IMR-90 (cell line): ENCODE data around the gene RTP4. TPM values are rescaled to one million over a fixed set of nuclear protein-coding genes. Genes with fewer than 3 reads are reported as not detected.
"Not testable (repeated sequence)": the region's sequence is repeated elsewhere in the genome, so short reads cannot be mapped to it uniquely, and the experiment has no call there.

ENCODE experiments used
- ATAC-seq: fragments of 200-7000 bp; cut with Tn5 transposase; 2 replicates; pipeline ENCODE4 v1.9.1; 2020; ENCODE audit warnings: low read depth, mild to moderate bottlenecking, moderate library complexity
- BruUV-seq: library from RNA; stranded (reverse); fragments of 400-500 nt; replicated peaks from 2 replicates; lab custom pipeline; 2021; lab: Mats Ljungman, UMichigan
- CTCF ChIA-PET: fragments of 300-600 bp; formaldehyde crosslinking; extraction: SDS; loops from one replicate; lab custom pipeline; 2021; ENCODE audit warnings: antibody characterized with exemption; lab: Yijun Ruan, JAX
- POLR2A ChIA-PET: fragments of 300-600 bp; sonication (Branson Sonifier 250); formaldehyde crosslinking; loops from one replicate; lab custom pipeline; 2022; ENCODE audit warnings: antibody characterized with exemption; ENCODE audit not compliant: unreplicated experiment; lab: Charles Lee
- DNase-seq: peaks from one replicate; pipeline ENCODE4 v3.0.0; 2013
- H2AFZ ChIP-seq: replicated peaks from 2 replicates; pipeline ENCODE3; 2013; ENCODE audit warnings: low read length, mild to moderate bottlenecking; ENCODE audit not compliant: poor library complexity
- H2AK5ac ChIP-seq: 2 replicates; pipeline ENCODE4 v1.6.1; 2013; ENCODE audit warnings: low read depth, low read length, inconsistent platforms
- H2AK9ac ChIP-seq: replicated peaks from 2 replicates; pipeline ENCODE3; 2013; ENCODE audit warnings: mild to moderate bottlenecking, low read depth, low read length, moderate library complexity; ENCODE audit not compliant: poor library complexity
- H2BK120ac ChIP-seq: 2 replicates; pipeline ENCODE4 v1.6.1; 2013; ENCODE audit warnings: low read depth, low read length, inconsistent platforms
- H2BK15ac ChIP-seq: 3 replicates; pipeline ENCODE4 v1.6.1; 2013; ENCODE audit warnings: low read depth, low read length, inconsistent platforms
- H2BK20ac ChIP-seq: 2 replicates; pipeline ENCODE4 v1.6.1; 2013; ENCODE audit warnings: low read depth, mild to moderate bottlenecking, inconsistent platforms, low read length, moderate library complexity
- H2BK5ac ChIP-seq: 2 replicates; pipeline ENCODE4 v1.6.1; 2013; ENCODE audit warnings: mild to moderate bottlenecking, low read depth, low read length, inconsistent platforms; ENCODE audit not compliant: poor library complexity, severe bottlenecking
- H3K14ac ChIP-seq: replicated peaks from 2 replicates; pipeline ENCODE4 v1.6.1; 2013; ENCODE audit warnings: low read depth, low read length, inconsistent platforms
- H3K18ac ChIP-seq: 2 replicates; pipeline ENCODE4 v1.6.1; 2013; ENCODE audit warnings: low read depth, low read length, control low read depth
- H3K23ac ChIP-seq: 2 replicates; pipeline ENCODE4 v1.6.1; 2013; ENCODE audit warnings: low read depth, low read length, inconsistent platforms
- H3K27ac ChIP-seq: 2 replicates; pipeline ENCODE4 v1.5.1; 2013; ENCODE audit warnings: mild to moderate bottlenecking, control low read depth, low read length; ENCODE audit not compliant: insufficient read depth
- H3K27me3 ChIP-seq: 2 replicates; pipeline ENCODE4 v1.6.1; 2013; ENCODE audit warnings: low read length; ENCODE audit not compliant: control insufficient read depth, insufficient read depth
- H3K36me3 ChIP-seq: 2 replicates; pipeline ENCODE4 v1.6.1; 2013; ENCODE audit warnings: low read length, mixed read lengths; ENCODE audit not compliant: control insufficient read depth, insufficient read depth
- H3K4ac ChIP-seq: 2 replicates; pipeline ENCODE4 v1.6.1; 2013; ENCODE audit warnings: low read depth, low read length, inconsistent platforms
- H3K4me1 ChIP-seq: 2 replicates; pipeline ENCODE4 v1.6.1; 2013; ENCODE audit warnings: low read length, mixed read lengths; ENCODE audit not compliant: control insufficient read depth, insufficient read depth
- H3K4me2 ChIP-seq: 2 replicates; pipeline ENCODE4 v1.6.1; 2013; ENCODE audit warnings: low read depth, mild to moderate bottlenecking, control low read depth, low read length, moderate library complexity
- H3K4me3 ChIP-seq: 2 replicates; pipeline ENCODE4 v1.5.1; 2013; ENCODE audit warnings: low read depth, mild to moderate bottlenecking, control low read depth, low read length, moderate library complexity; ENCODE audit not compliant: insufficient read depth
- H3K56ac ChIP-seq: 2 replicates; pipeline ENCODE4 v1.6.1; 2013; ENCODE audit warnings: low read length, inconsistent platforms; ENCODE audit not compliant: insufficient read depth; ENCODE audit errors: extremely low read depth
- H3K79me1 ChIP-seq, 2 experiments: 2 replicates each; pipeline ENCODE4 v1.6.1; 2013; ENCODE audit warnings: low read length in 2 of 2, inconsistent platforms in 1 of 2, low read depth in 1 of 2
- H3K9ac ChIP-seq: 2 replicates; pipeline ENCODE4 v1.6.1; 2013; ENCODE audit warnings: low read depth, low read length, control low read depth
- H3K9me1 ChIP-seq: 2 replicates; pipeline ENCODE4 v1.6.1; 2013; ENCODE audit warnings: low read length, inconsistent platforms; ENCODE audit not compliant: insufficient read depth
- H3K9me3 ChIP-seq: 2 replicates; pipeline ENCODE4 v1.6.1; 2013; ENCODE audit warnings: low read length; ENCODE audit not compliant: control insufficient read depth, insufficient read depth
- H4K20me1 ChIP-seq: 2 replicates; pipeline ENCODE4 v1.6.1; 2013; ENCODE audit warnings: low read length, inconsistent platforms; ENCODE audit not compliant: insufficient read depth
- H4K5ac ChIP-seq: 2 replicates; pipeline ENCODE4 v1.6.1; 2013; ENCODE audit warnings: mild to moderate bottlenecking, low read depth, low read length, control low read depth
- H4K8ac ChIP-seq, 2 experiments: 2 replicates each; pipeline ENCODE4 v1.6.1; 2013; ENCODE audit warnings: low read depth in 2 of 2, low read length in 2 of 2, control low read depth in 1 of 2, inconsistent platforms in 1 of 2
- H4K91ac ChIP-seq: 2 replicates; pipeline ENCODE4 v1.6.1; 2013; ENCODE audit warnings: low read depth, low read length, inconsistent platforms; ENCODE audit not compliant: insufficient read depth
- WGBS, 2 experiments: methylation state at CpG; one replicate each; pipeline versions ENCODE4 v1.1.5 to v1.1.7; 2013; ENCODE audit warnings: missing lambda C conversion rate in 2 of 2; ENCODE audit not compliant: insufficient read length in 1 of 2; ENCODE audit errors: extremely low coverage in 2 of 2; 5-methylcytosine and 5-hydroxymethylcytosine counted together
- dilution Hi-C: fragments of 300-500 bp; cut with HindIII; formaldehyde crosslinking; loops from one replicate; pipeline ENCODE4 v1.14.3; 2018; ENCODE audit warnings: low sequenced_read_pairs; ENCODE audit not compliant: unreplicated experiment
- in situ Hi-C: fragments of 300-500 bp; cut with MboI; formaldehyde crosslinking; loops from 3 replicates; pipeline ENCODE4 v1.14.3; 2019; ENCODE audit warnings: low sequenced_read_pairs, inconsistent platforms, mixed read lengths
- intact Hi-C: fragments of 100-400 bp; cut with micrococcal nuclease; formaldehyde crosslinking; loops from 2 replicates; pipeline ENCODE4 v1.10.0; 2022
- polyA plus RNA-seq, 3 experiments: library from polyadenylated mRNA; depleted of rRNA; stranded (reverse); fragments of >200 nt; gene quantifications; 2 replicates each; pipeline ENCODE4 v1.2.3, GENCODE V29; 2012; ENCODE audit warnings: low replicate concordance in 1 of 3
- total RNA-seq: library from RNA; depleted of rRNA; stranded (reverse); fragments of >200 nt; gene quantifications from 2 replicates; pipeline ENCODE4 v1.2.3, GENCODE V29; 2012; rRNA removed

Gene RTP4
- total and polyA plus RNA-seq, 2 of the 4 experiments (the other 2 are of a cell fraction): not detected

- H3K27ac ChIP-seq, H3K4ac ChIP-seq, H4K8ac ChIP-seq, H3K79me1 ChIP-seq, intact Hi-C loops, DNase-seq, H3K4me3 ChIP-seq, H3K36me3 ChIP-seq, H3K18ac ChIP-seq, H2BK20ac ChIP-seq, H2BK5ac ChIP-seq, H3K9me1 ChIP-seq, BruUV-seq, H2AK5ac ChIP-seq, ATAC-seq, H3K9ac ChIP-seq, H2AFZ ChIP-seq, H3K4me2 ChIP-seq, H3K27me3 ChIP-seq, H2BK15ac ChIP-seq, H3K9me3 ChIP-seq, H3K56ac ChIP-seq, POLR2A ChIA-PET, H4K20me1 ChIP-seq, H4K5ac ChIP-seq, H2AK9ac ChIP-seq, H4K91ac ChIP-seq, H2BK120ac ChIP-seq, CTCF ChIA-PET, in situ Hi-C loops, dilution Hi-C loops, H3K23ac ChIP-seq, H3K14ac ChIP-seq, H3K4me1 ChIP-seq: not testable (repeated sequence)
- WGBS, 2 experiments: no CpG with 5 or more reads among the region's 35 CpGs
These were observed 44.0 kb downstream of the RTP4 start for GRCh38 chr3:187411991-187412781.

Other genes with a start within 250 kb of the RTP4 start
- gene RPL39L, start 228.9 kb upstream of the RTP4 start, total RNA-seq: 32.5 and 34.6 TPM in 2 replicates
- 18.1 and 22.1 TPM in 2 replicates for gene RPL39L, start 228.9 kb upstream of the RTP4 start, polyA plus RNA-seq (2012; rRNA removed)
- gene RTP1, start 170.9 kb upstream of the RTP4 start, total RNA-seq: not detected in 2 replicates
- gene RTP1, start 170.9 kb upstream of the RTP4 start, polyA plus RNA-seq (2012; rRNA removed): not detected in 2 replicates
- 13.1 TPM in 2 replicates for gene MASP1, start 76.6 kb upstream of the RTP4 start, total RNA-seq
- gene MASP1, start 76.6 kb upstream of the RTP4 start, polyA plus RNA-seq (2012; rRNA removed): 14.7 and 16.2 TPM in 2 replicates